ENCODE data around the gene STX2.

Gene STX2

DNA sequence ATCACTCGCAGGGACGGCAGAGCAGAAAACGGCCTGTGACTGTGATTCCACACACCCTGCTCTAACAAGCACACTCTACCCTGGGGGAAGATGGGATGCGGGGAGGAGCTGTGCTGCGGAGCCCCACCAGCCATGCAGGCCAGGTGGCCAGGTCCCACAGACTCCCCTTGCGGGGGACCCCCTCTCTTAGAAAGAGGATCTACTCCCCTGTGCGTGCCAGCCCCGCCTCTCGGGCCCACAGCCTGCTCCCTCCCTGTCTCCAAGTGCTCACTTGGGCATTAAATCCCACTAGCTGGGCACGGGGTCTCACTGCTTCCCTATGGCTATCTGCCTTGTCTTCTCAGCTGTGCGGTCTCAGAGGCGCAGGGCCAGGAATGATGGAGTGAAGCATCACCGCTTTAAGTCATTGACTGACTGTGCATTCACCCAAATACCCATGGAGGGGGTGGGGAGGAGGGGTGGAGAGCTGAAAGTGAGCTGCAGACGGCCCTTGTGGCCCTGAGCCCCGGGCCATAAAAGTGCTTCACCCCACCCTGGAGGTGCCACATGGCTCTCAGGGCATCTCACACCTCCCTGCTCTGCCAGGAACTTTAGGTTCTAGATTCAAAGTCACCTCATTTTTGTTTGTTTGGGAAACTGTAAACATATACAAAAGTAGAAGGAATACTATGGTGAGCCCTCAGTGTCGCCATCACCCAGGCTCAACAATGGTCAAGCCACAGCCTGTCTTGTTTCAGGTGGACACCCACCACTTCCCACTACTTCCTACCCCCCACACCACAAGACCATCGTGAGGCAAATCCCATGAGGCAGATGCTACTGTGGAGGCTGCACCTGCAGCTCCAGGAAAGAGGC lies 9.4 kb downstream of the STX2 start:
- DNase-seq, result no peak

DNA sequence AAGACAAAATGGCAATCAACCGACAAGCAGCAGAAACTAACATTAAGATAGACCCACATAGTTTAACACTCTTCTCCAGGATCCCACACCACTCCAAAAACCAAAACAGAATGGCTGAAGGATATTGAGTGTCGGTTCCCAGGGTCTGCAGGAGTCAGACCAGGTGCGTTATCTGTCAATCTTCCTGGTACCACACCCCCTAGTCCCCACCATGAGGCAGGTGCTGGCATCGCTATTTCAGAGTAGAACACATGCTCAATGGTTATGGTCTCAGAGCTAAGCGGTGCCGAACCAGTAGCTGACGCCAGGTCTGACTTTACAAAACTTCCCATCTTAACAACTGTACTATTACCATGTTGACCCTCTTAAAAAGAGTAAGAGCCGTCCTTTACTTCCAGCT lies 10.2 kb downstream of the STX2 start:
- DNase-seq, result no peak

DNA sequence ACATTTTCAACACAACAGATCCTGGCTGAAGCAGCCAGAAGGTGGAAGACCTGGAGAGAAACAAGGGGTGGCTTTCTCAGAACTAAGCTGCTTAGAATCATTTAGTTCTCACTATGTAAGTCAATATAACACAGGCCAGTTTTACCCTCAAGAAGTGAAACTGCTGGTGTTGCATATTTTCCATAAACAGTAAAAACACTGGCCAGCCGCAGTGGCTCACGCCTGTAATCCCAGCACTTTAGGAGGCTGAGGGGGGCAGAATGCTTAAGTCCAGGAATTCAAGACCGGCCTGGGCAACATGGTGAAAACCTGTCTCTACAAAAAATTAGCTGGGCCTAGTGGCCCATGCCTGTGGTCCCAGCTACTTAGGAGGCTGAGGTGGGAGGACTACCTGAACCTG lies 11.6 kb downstream of the STX2 start:
- DNase-seq, result no peak

DNA sequence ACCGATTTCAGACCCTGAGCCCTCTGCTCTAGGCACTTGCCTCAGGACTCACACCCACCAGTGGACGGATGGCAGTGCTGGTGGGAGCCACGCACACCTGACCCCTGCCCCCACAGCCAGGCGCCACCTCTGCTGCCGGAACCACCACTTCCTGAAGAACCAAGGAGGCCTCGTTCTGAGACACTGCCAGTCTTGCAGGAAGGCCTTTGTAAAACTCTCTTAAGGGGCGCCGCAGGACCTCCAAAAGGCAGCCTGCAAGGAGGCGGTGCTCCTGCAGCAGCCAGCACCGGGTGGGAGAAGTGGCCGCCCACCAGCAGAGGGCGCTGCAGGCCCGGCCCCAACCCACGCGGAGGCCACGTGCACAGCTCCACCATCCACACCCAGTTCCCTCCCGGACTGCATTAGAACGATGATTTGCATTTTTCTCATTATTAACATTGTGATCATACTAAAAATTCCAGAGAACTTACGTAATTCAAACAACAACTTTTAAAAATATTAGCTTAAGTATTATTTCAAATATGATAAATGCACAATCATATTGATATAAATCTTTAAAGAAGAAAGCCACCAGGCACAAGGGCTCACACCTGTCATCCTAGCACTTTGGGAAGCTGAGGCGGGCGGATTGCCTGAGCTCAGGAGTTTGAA lies 12.8 kb downstream of the STX2 start:
- DNase-seq, result no peak

DNA sequence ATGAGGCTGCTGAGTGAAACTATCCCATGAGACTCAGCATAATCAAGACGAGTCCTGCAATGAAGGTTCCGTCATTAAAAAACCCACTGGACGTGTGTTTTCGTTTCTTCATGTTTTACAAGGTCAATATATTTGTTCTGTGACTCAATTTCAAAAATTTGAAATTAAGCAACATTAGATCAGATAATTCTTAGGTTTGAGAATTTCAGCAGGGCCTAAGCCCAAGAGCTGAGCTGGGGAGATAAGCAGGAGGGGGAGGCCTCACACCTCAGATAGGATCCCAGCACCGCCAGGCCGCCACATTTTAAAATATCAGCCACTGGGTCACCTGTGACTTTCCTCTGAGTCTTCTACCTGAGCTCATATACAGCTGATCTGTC lies 13.3 kb downstream of the STX2 start:
- no peak for DNase-seq

DNA sequence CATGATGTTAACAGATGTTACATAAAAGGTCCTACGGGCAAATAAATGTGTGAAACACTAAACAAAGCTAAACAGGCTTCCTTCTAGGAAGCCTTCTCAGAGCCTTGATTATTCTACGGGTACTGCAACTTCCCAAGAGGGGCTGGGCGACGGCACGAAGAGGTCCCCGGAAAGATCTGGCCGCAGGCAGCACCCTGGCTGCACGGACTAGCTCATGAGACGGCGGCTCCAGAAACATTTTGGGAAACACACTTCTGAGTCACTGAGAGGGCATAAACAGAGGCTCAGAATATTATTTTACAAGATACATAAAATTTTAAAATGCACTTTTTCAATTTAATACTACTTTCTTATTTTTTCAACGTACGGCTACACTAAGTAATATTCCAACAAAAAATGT lies 19.4 kb downstream of the STX2 start:
- no peak for DNase-seq

DNA sequence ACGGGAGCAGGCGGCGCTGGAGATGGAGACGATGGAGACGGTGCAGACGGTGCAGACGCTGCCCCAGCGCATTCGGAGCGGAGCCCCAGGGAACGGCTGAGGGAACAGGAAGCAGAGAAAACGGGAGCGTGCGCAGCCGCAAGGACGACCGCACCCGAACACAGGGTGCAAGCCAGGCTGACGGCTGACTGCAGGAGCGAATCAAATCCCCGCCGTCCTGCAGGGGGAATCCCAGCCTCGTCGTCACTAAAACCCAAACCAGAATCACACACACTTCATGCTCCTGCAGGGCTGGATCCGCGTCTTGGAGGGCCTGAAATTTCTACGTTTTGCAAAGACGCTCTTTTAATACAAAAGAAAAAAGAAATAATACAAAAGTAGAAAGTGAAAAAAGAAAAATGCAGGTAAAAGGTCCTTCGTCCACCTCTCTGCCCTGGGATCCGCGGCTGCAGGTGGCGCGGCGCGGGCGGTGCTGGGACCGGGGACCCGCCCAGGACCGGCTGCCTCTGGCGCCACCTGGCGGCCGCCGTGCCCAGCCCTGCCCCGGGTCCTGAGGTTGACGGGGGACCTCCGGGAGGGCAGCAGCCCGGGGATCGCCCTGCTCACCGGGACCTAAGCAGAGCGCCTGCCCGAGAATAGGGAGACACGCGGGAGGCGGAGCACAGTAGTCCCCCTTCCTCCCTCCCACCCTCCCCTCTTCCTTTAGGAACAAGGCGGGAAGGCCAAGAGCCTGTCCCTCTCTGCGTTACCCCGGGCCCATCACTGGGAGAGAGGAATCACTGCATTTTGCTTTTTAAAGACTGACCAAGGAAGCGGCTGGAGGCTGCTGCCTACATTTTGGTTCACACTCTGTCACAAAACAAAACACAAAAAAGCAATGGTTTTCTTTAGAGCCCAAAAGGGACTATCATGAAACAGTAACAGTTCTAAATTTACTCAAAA lies 20.1 kb downstream of the STX2 start:
- no peak for DNase-seq

DNA sequence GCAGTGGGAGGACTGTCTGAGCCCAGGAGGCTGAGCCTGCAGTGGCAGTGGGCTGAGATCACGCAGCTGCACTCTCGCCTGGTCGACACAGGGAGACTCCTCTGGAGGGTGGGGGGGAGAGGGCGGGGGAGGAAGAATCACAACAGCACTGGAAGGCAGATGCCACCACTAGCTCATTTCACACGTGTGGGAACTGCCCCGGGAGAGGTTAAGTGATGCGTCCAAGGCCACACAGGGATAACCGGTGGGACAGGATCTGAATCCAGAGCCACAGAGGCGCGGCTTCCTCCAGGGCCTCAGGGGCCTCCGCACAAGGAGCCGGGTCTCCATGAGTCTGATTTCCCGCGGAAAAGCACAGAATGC lies 20.8 kb downstream of the STX2 start:
- DNase-seq, result no peak

DNA sequence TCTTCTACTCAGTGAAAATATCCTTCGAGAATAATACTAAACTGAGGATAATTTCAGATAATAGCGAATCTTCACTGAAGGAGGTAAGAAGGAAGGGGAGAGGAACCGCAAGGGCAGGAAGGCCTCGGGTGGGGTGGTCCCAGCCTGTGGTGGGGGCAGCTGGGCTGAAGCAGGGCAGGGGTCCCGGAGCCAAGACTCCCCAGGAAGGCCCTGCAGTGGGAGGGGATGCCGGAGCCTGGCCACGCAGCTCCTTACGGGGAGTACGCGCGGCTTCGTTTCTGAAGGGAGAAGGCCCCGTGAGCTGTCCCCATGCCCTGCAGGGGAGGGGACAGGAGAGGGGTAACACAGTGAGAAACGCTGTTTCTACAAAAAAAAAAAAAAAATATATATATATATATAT lies 21.2 kb downstream of the STX2 start:
- DNase-seq, result no peak

DNA sequence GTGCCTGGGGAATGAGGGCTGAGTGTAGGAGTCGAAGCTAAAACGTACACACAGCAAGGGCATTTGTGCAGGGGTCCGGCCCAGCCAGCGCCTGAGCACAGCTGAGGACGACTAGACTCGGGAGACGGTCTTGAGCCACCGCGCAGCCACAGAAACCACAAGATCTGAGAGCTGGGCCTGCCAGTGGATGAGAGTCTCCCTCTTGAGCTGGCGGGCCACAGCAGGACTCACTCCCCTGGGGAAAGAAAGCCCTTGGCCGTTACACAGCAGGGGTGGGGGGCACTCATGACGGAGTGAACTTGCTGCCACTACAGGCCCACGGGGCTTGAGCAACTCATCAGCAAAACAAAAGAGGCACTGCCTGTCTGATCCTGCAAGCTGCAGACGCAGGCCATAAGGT lies 23.0 kb downstream of the STX2 start:
- DNase-seq, result no peak

DNA sequence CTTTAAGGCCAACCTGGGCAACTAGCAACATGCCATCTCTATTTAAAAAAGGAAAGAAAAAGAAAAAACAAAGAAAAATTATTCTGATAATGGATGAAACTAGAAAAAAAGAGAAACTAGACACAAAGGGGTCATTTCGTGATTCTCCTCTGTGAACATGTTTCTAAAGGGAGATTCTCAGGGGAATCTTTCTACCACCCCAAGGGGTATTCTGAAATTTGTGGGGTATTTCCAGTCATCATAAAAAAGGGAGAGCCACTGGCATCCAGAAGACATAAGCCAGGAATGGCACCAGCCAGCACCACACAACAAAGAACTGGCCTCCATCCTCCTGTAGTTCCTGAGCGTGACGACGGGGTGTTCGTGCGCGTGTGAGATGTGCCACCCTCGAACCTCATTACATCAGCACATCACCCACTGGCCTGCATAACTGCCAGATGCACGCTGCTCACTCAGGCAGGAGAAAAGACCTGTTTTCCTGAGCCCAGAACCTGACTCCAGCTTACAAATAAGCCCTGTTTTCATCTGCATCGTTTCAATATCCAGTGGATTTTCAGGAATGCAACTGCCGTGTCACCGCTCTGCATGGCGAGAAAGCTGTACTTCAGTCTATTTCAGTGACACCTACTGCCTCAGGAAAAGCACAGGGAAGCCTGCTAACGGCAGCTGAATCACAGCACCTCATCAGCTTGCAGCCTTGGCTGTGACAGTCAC lies 23.9 kb downstream of the STX2 start:
- no peak for DNase-seq

DNA sequence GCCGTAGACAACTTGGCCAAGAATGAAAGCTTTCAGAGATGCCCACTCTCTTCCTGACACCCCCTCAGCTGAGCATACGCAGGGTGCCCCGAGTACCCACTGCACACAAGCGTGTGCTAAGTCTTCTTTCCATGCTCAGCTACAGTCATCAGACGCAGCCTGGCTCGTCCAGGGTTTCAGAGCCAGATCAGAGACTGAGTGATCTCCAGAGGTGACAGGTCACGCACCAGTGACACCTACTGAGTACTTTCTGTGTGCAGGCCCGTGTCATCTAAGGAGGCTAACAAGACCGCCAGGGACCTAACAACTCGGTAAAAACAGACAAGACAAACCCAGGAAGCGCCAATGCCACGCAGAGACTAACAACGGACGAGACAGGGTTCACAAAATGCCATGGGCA lies 25.1 kb downstream of the STX2 start:
- DNase-seq, result no peak

DNA sequence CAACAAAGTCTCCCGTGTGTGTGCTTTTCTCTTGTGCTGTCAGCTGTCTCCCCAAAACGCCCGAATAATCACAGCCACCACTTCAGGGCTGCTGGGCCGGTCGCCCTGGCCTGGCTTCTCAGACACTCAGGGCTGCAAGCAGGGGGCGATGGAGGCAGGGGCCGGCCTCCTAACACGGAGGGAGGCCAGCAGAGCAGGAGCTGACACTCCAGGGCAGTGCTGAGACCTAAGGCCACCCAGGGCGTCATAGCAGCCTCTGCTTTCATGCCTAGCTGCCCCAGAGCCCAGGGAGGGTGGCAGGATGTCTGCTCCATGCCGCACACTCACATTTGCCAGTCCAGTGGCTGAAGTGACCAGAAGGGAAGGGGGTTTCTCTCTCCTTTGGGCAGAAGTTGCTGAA lies 25.6 kb downstream of the STX2 start:
- DNase-seq, result no peak

DNA sequence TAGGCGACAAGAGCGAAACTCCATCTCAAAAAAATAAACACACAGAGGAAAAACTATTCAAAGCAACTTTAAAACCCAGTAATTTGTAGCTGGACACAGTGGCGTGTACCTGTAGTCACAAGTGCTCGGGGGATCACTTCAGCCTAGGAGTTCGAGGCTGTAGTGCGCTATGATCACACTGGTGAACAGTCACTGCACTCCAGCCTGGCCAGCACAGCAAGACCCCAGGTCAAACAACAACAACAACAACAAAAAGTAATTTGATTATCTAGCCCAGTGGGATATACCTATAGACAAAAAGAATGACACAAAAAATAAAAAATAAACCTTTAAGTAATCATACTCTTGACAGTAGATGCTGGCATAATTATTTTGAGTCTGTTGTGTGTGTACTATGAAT lies 29.3 kb downstream of the STX2 start:
- DNase-seq, result no peak

DNA sequence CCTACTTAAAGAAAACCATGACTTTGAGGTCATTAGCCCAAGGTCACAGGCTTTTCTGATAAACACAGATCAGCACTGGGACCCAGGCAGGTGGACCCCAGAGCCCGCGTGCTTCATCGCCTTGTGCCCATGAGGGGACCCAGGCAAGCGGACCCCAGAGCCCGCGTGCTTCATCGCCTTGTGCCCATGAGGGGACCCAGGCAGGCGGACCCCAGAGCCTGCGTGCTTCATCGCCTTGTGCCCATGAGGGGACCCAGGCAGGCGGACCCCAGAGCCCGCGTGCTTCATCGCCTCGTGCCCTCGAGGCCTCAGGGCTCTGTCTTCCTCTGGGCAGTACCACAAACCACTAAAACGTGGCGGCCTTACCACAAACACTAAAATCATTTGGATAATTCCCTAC lies 31.7 kb downstream of the STX2 start:
- no peak for DNase-seq

DNA sequence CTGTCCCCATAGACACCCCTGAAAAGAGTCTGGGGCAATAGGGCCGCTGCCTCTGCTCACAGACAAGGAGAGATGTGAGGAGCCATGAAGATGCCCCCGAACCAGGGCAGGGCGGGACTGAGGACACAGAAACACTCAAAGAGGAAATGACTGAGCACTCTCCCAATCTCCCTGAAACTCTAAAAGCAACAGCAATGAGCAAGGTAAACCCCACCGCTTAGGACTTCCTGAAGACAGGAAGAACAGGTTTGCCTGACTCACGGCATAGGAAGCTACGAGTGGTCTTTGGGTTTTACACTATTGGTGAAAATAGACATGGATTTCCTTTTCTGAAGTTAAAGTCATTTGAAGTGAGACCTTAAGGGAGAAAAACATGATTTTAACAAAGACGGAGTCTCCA lies 32.5 kb downstream of the STX2 start:
- no peak for DNase-seq

DNA sequence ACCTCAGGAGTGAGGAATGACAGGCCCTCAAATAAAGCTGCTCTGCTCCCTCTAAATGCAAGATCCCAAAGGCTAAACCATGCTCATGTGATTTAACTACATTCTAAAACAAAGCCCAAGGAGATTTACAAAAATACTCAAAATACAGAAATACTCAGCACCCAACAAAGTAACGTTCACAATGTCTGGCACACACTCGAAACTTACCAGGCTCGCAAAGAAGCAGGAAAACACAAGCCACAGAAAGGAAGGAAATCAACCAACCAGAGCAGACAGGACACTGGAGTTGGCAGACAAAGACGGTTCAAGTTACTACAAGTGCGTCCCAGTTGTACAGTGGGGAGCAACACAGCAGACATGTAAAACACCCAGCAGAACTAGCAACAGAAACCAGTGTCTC lies 33.4 kb downstream of the STX2 start:
- no peak for DNase-seq

DNA sequence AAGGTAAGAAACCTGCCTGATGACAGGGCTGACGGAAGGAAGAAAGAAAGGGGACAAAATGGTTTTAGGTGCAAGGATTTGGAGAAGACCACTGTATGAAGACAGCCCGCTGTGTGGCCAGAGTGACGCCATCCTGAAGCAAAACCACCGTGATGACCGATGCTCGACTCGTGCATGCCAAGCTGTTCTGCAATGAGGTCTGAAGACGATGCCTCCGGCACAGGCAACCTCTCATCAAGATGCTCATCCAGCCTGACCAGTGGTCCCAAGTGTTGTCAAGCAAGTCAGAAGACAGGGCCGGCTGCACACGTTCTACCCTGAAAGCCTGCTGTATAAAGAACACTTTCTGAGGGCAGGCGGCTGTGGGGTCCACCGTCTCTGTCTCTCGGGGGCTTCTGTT lies 34.8 kb downstream of the STX2 start:
- DNase-seq, result no peak

DNA sequence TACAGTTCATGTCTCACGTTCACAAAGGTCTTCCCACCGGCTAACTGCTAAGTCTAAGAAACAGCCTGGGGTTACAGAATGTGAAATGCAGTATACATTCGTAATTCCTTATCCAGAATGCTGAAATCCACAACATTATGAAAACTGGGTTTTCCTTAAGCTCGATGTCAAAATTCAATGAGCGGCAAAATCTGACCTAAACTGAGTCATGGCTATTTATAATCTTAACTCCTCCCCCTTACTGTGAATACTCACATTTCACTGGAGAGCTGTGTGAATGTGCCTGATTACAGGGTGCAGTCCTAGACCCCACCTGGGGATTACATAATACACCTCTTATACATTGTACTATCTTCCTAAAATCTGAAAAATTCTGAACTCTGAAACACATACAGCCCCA lies 35.3 kb downstream of the STX2 start:
- DNase-seq, result no peak

DNA sequence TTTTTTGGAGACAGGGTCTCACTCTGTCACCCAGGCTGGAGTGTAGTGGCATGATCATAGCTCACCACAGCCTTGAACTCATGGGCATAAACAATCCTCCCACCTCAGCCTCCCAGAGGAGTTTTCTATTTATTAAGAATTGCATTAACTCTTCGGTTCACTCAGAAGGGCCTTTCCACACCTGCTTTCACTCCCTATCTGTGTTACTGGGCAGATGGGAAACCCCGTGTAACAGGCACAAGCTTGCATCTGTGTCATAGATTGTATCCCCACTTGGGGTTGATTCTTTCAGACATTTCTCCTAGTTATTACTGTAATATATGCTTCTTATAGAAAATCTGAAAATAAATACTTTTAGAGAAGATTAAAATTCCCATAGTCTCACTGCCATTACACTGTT lies 38.7 kb downstream of the STX2 start:
- no peak for DNase-seq

DNA sequence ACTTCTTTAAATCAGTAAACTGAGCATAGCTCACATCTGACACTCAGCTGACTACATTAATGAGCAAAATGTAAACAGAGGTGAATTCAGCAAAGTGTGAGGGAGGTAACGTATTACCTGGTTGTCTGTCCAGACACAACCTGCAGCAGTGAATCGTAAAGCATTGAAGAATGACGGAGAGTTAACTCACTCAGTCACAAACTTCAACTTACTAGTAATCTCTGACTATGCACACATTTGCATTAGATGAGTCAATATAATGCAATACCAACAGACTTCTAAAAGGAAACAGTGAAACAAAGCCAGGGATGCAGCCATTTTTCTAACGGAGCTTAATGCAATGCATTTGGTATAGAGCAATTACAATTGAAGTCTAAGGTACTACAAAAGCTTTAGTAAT lies 40.0 kb downstream of the STX2 start:
- no peak for DNase-seq

DNA sequence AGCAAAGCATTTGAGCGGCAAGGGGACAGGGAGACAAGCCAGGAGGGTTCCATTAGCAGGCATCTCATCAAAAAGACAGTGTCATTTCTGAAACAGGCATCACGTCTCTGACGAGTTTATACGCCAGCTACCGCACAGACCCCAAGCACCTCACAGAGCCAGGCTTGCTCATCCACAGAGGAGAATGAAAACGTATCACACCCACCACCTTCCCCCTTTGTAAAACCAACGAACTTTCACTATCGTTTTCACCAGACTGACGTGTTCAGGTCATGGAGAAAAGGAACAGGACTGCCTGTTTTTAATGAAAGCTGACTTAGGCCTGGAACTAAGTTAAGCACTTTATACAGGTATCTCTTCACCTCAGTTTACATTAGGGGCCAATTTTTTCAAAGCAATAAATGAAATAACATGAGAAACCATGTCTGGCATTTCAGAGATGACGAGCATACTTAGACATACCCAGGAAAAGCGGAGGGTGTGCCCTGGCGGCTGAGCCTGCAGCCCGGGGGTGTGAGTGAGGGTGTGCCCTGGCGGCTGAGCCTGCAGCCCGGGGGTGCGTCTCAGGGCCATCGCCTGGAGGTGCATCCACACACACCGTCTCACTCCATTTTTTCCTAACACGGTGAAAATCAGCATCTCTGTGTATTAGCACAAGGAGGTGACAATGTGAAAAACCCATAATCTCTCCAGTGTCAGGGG lies 41.9 kb downstream of the STX2 start:
- no peak for DNase-seq

DNA sequence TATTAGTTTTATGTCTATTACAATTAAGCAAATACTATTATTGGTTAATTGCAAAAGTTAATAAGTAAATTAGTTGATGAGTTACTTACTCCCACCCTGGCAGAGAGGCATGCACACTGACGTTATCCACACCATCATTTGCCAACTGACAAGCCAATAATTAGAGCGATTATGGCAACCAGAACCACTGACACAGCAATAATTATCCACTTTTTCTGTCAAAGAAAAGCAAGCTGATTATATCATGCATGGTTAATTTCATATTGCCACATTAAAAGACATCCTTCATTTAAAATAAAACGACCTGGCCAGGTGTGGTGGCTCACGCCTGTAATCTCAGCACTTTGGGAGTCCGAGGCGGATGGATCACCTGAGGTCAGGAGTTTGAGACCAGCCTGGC lies 43.1 kb downstream of the STX2 start:
- no peak for DNase-seq

Measured in T1000 (cell line).